Stomach (tissue), 4 donors: ENCODE results near the gene TMEM38A.

Experiments used
- POLR2A ChIP-seq, 4 donors: fragments of 450-650 bp; IDR thresholded peaks; one replicate each; pipeline ENCODE4 v1.6.1; 2016; ENCODE audit warnings: antibody characterized with exemption in 4 of 4, control low read depth in 2 of 4, mild to moderate bottlenecking in 1 of 4, moderate library complexity in 1 of 4
- POLR2AphosphoS5 ChIP-seq, 3 donors: sonication (generic); formaldehyde crosslinking; IDR thresholded peaks; one replicate each; pipeline ENCODE4 v1.6.1; 2016; ENCODE audit warnings: antibody characterized with exemption in 3 of 3
- TF ChIP-seq, protein P1 (sequence below), 7 experiments: fragments of 450-650 bp in 4 of 7; fragments of 200-600 bp in 3 of 7; sonication (generic) in 3 of 7; IDR thresholded peaks; one replicate each; pipeline ENCODE4 v1.5.1; 2016 to 2019; ENCODE audit warnings: antibody characterized with exemption in 7 of 7, control low read depth in 2 of 7, mild to moderate bottlenecking in 1 of 7

DNA sequence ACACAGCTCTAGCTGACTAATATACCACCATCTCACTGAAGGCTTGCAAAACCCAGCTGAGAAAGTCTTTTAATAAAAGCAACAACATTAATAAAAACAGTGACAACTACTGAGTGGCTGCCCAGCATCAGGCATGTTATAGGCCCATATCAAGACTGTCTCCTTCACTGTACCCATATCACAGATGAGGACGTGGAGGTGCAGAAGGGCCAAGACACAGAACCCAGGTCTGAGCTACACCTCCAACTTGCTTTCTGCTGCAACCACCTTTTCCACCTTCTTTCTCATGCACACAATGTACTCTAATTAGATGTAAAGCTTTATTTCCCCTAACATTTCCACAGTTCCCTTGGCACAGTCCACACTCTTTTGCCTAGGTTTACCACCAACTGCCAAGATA lies 22.3 kb upstream of the TMEM38A start:
- TF ChIP-seq, protein P1, sequence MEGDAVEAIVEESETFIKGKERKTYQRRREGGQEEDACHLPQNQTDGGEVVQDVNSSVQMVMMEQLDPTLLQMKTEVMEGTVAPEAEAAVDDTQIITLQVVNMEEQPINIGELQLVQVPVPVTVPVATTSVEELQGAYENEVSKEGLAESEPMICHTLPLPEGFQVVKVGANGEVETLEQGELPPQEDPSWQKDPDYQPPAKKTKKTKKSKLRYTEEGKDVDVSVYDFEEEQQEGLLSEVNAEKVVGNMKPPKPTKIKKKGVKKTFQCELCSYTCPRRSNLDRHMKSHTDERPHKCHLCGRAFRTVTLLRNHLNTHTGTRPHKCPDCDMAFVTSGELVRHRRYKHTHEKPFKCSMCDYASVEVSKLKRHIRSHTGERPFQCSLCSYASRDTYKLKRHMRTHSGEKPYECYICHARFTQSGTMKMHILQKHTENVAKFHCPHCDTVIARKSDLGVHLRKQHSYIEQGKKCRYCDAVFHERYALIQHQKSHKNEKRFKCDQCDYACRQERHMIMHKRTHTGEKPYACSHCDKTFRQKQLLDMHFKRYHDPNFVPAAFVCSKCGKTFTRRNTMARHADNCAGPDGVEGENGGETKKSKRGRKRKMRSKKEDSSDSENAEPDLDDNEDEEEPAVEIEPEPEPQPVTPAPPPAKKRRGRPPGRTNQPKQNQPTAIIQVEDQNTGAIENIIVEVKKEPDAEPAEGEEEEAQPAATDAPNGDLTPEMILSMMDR (IDR thresholded peaks at IDR 0.05), result no peak
- TF ChIP-seq POLR2A (IDR thresholded peaks at IDR 0.05), result no peak
- TF ChIP-seq POLR2AphosphoS5 (IDR thresholded peaks at IDR 0.05), result no peak
